HepG2 (cell line): Measurements from ENCODE around the gene CTNND1. TPM values are rescaled to one million over a fixed set of nuclear protein-coding genes. Genes with fewer than 3 reads are reported as not detected.

Source experiments
- ATAC-seq: fragments of 200-7000 bp; cut with Tn5 transposase; 3 replicates; pipeline ENCODE4 v1.9.1; 2020; ENCODE audit warnings: mild to moderate bottlenecking, moderate library complexity
- BruUV-seq: library from RNA; stranded (reverse); fragments of 400-500 nt; replicated peaks from 2 replicates; lab custom pipeline; 2021; lab: Mats Ljungman, UMichigan
- CTCF ChIA-PET: fragments of 300-600 bp; formaldehyde crosslinking; extraction: SDS; loops from one replicate; lab custom pipeline; 2021; ENCODE audit warnings: low total read pairs, inconsistent platforms, low intra/inter-chr PET ratio; lab: Yijun Ruan, JAX
- POLR2A ChIA-PET: fragments of 350-600 bp; sonication (Branson Sonifier 250); formaldehyde crosslinking; loops from one replicate; lab custom pipeline; 2020; ENCODE audit warnings: antibody characterized with exemption, inconsistent platforms; lab: Yijun Ruan, JAX
- DNase-seq: peaks from one replicate; pipeline ENCODE4 v3.0.0-alpha.2; 2015; ENCODE audit warnings: low spot score
- FAIRE-seq: peaks from 3 replicates; lab custom pipeline; 2011; peaks lifted over from hg19 to GRCh38; lab: Jason Lieb, UNC
- H2AFZ ChIP-seq: one replicate; pipeline ENCODE4 v1.6.1; 2011; ENCODE audit warnings: low read length, inconsistent platforms
- H3K27ac ChIP-seq: fragments of 300-600 bp; 3 replicates; pipeline ENCODE4 v1.8.0; 2011; ENCODE audit warnings: mixed run types, mild to moderate bottlenecking, mixed read lengths, low read length, inconsistent platforms; ENCODE audit not compliant: insufficient read depth; ENCODE audit errors: extremely low read length
- H3K27me3 ChIP-seq, 2 experiments: fragments of 200-600 bp in 1 of 2; 2 replicates in 1 of 2; 3 replicates in 1 of 2; pipeline versions ENCODE4 v1.6.0 to v1.8.0; 2011; ENCODE audit warnings: low read length in 2 of 2, mild to moderate bottlenecking in 2 of 2, moderate library complexity in 2 of 2, inconsistent platforms in 1 of 2; ENCODE audit not compliant: insufficient read depth in 2 of 2, control insufficient read depth in 1 of 2
- H3K36me3 ChIP-seq, 2 experiments: fragments of 200-600 bp in 1 of 2; replicated peaks in 1 of 2; 2 replicates in 1 of 2; 3 replicates in 1 of 2; pipeline versions ENCODE4 v1.5.1 to v1.8.0; 2011; ENCODE audit warnings: low read length in 2 of 2, inconsistent platforms in 1 of 2; ENCODE audit not compliant: insufficient read depth in 2 of 2, control insufficient read depth in 1 of 2
- H3K4me1 ChIP-seq: 2 replicates; pipeline ENCODE4 v1.5.1; 2012; ENCODE audit warnings: low read length, inconsistent platforms; ENCODE audit not compliant: insufficient read depth
- H3K4me2 ChIP-seq: 2 replicates; pipeline ENCODE4 v1.6.0; 2011; ENCODE audit warnings: low read depth, low read length, inconsistent platforms
- H3K4me3 ChIP-seq, 3 experiments: fragments of 200-600 bp in 1 of 3; sonication (generic), shearing (Covaris generic) in 1 of 3; replicated peaks in 1 of 3; 2 replicates each; pipeline ENCODE4 v1.5.1; 2011 to 2016; ENCODE audit warnings: low read length in 3 of 3, inconsistent platforms in 2 of 3, low read depth in 2 of 3, mild to moderate bottlenecking in 2 of 3, control low read depth in 1 of 3, mixed read lengths in 1 of 3; ENCODE audit not compliant: insufficient read depth in 1 of 3
- H3K79me2 ChIP-seq: one replicate; pipeline ENCODE4 v1.6.1; 2011; ENCODE audit warnings: low read length, inconsistent platforms; ENCODE audit not compliant: insufficient read depth
- H3K9ac ChIP-seq: 2 replicates; pipeline ENCODE4 v1.6.0; 2011; ENCODE audit warnings: mild to moderate bottlenecking, low read depth, low read length, inconsistent platforms; ENCODE audit not compliant: insufficient read depth
- H3K9me3 ChIP-seq: 2 replicates; pipeline ENCODE4 v1.5.1; 2012; ENCODE audit warnings: mild to moderate bottlenecking, low read length
- H4K20me1 ChIP-seq: 2 replicates; pipeline ENCODE4 v1.6.0; 2011; ENCODE audit warnings: inconsistent platforms, mild to moderate bottlenecking, low read length, moderate library complexity; ENCODE audit not compliant: insufficient read depth
- ASH2L ChIP-seq: fragments of 300-600, 200-600 bp; sonication (generic); IDR thresholded peaks from 2 replicates; pipeline ENCODE4 v1.7.0; 2017; ENCODE audit warnings: low read depth, mild to moderate bottlenecking, moderate library complexity, mixed read lengths, low read length; ENCODE audit not compliant: insufficient read length
- BRCA1 ChIP-seq: sonication (generic); formaldehyde crosslinking; IDR thresholded peaks from 2 replicates; pipeline ENCODE4 v1.4.0; 2020; ENCODE audit warnings: missing genetic modification reagents
- ELF3 ChIP-seq: IDR thresholded peaks from 2 replicates; pipeline ENCODE4 v1.6.1; 2016; ENCODE audit warnings: missing genetic modification reagents, missing compliant biosample characterization
- FOSL2 ChIP-seq: sonication (generic); formaldehyde crosslinking; IDR thresholded peaks from 2 replicates; pipeline ENCODE4 v1.4.0; 2020; ENCODE audit warnings: missing genetic modification reagents
- HBP1 ChIP-seq: IDR thresholded peaks from 2 replicates; pipeline ENCODE4 v1.6.1; 2016; ENCODE audit warnings: low read depth, control low read depth
- HNF1B ChIP-seq: sonication (generic); formaldehyde crosslinking; IDR thresholded peaks from 2 replicates; pipeline ENCODE4 v1.5.1; 2020; ENCODE audit warnings: mild to moderate bottlenecking, moderate library complexity, missing genetic modification reagents
- KLF13 ChIP-seq: sonication (generic); formaldehyde crosslinking; IDR thresholded peaks from 2 replicates; pipeline ENCODE4 v1.4.0; 2020; ENCODE audit warnings: mild to moderate bottlenecking, missing genetic modification reagents
- MAFG ChIP-seq: sonication (generic); formaldehyde crosslinking; IDR thresholded peaks from 2 replicates; pipeline ENCODE4 v1.5.1; 2020; ENCODE audit warnings: mild to moderate bottlenecking, missing genetic modification reagents
- NFKBIZ ChIP-seq: IDR thresholded peaks from 2 replicates; pipeline ENCODE4 v1.6.1; 2018; ENCODE audit warnings: missing genetic modification reagents, missing compliant biosample characterization
- PRDM4 ChIP-seq: sonication (generic); formaldehyde crosslinking; IDR thresholded peaks from 2 replicates; pipeline ENCODE4 v1.9.0; 2021; ENCODE audit warnings: missing genetic modification reagents, borderline replicate concordance
- SETDB1 ChIP-seq: sonication (generic); formaldehyde crosslinking; IDR thresholded peaks from 2 replicates; pipeline ENCODE4 v1.5.1; 2020; ENCODE audit warnings: missing genetic modification reagents, mild to moderate bottlenecking, borderline replicate concordance
- SIX4 ChIP-seq: sonication (generic); formaldehyde crosslinking; IDR thresholded peaks from 2 replicates; pipeline ENCODE4 v1.4.0; 2020; ENCODE audit warnings: missing genetic modification reagents
- SMAD3 ChIP-seq: sonication (generic); formaldehyde crosslinking; IDR thresholded peaks from 2 replicates; pipeline ENCODE4 v1.4.0; 2020; ENCODE audit warnings: missing genetic modification reagents
- TARDBP ChIP-seq: sonication (generic); formaldehyde crosslinking; IDR thresholded peaks from 2 replicates; pipeline ENCODE4 v1.8.0; 2022; ENCODE audit warnings: mild to moderate bottlenecking, missing genetic modification reagents
- ZNF121 ChIP-seq: sonication (generic); formaldehyde crosslinking; IDR thresholded peaks from 2 replicates; pipeline ENCODE4 v1.5.0; 2020; ENCODE audit warnings: mild to moderate bottlenecking, missing genetic modification reagents
- ZNF256 ChIP-seq: sonication (generic); formaldehyde crosslinking; conservative IDR thresholded peaks from 2 replicates; pipeline ENCODE4 v1.4.0; 2020; ENCODE audit warnings: missing genetic modification reagents
- ZNF644 ChIP-seq: IDR thresholded peaks from 2 replicates; pipeline ENCODE4 v1.6.1; 2016; ENCODE audit warnings: low read depth
- ZNF879 ChIP-seq: sonication (generic); formaldehyde crosslinking; IDR thresholded peaks from 2 replicates; pipeline ENCODE4 v1.8.1; 2023; ENCODE audit warnings: missing genetic modification reagents
- WGBS: methylation state at CpG from one replicate; pipeline ENCODE4 v1.1.6; 2017; ENCODE audit warnings: low lambda C conversion rate; 5-methylcytosine and 5-hydroxymethylcytosine counted together
- in situ Hi-C: cut with HindIII; loops from 2 replicates; pipeline ENCODE4 v1.10.0; 2017; ENCODE audit warnings: low pct_unique_long_range_greater_than_20kb; ENCODE audit not compliant: extremely low pct_ligation_motif_present
- intact Hi-C: fragments of 100-400 bp; cut with micrococcal nuclease; formaldehyde crosslinking; loops from one replicate; pipeline ENCODE4 v1.10.0; 2022; ENCODE audit not compliant: unreplicated experiment
- polyA plus RNA-seq, 8 experiments: library from polyadenylated mRNA; depleted of rRNA in 3 of 8; stranded (reverse) in 7 of 8; unstranded in 1 of 8; fragments of >200 nt; fragmentation: Illumina TruSeq in 4 of 8; extraction: Trizol in 4 of 8; gene quantifications; 2 replicates each; pipeline versions ENCODE4 v1.2.1 to v1.2.3, GENCODE V29; 2011 to 2016; ENCODE audit warnings: low read depth in 4 of 8, missing spikeins in 1 of 8, mixed read lengths in 1 of 8; ENCODE audit not compliant: insufficient read depth in 1 of 8
- total RNA-seq, 5 experiments: library from RNA; depleted of rRNA; stranded (reverse); fragments of >200 nt; fragmentation: Illumina TruSeq; extraction: Trizol; gene quantifications; 2 replicates each; pipeline ENCODE4 v1.2.3, GENCODE V29; 2016; ENCODE audit warnings: low read depth in 1 of 5

Gene CTNND1
- total and polyA plus RNA-seq, 2 of the 13 experiments (the other 11 are each of a cell fraction or from before 2014, with no cell fraction given), result 117 to 128 TPM

GRCh38 chr11:57773026-57773598, 11.5 kb downstream of the CTNND1 start (continued):
- TF ChIP-seq ASH2L, result no peak
- TF ChIP-seq NFKBIZ, result no peak
- TF ChIP-seq FOSL2 (CRISPR knock-in tag), result peak; percentile 44
- TF ChIP-seq PRDM4 (CRISPR knock-in tag), result no peak
- 0 out of 2 replicates have a peak, but pooled peaks have one; percentile 5 for TF ChIP-seq ZNF121
- TF ChIP-seq KLF13 (CRISPR knock-in tag), result no peak

- WGBS, result 88% methylated on average over 5 of the region's 5 CpGs
- Histone ChIP-seq H3K9ac (0 out of 2 replicates have a peak overlapping the region, but pooled peaks have one; percentile 5), H2AFZ (no peak overlapping the region), H3K36me3 (no peaks in the 10 kb centered on the region; a peak in 2 of 5 replicates), H3K79me2 (peaks cover 89% of the 10 kb centered on the region), H3K4me3 (no peak overlapping the region), H3K4me2 (peak overlapping the region; percentile 81), H3K27ac (peak overlapping the region; percentile 96), H3K9me3 (no peaks in the 10 kb centered on the region), H3K27me3 (no peaks in the 10 kb centered on the region), H3K4me1 (peaks cover 96% of the 10 kb centered on the region), H4K20me1 (peaks cover 45% of the 10 kb centered on the region)
- no TSS peak for BruUV-seq
- intact Hi-C loops, result no loop called here
- ChIA-PET CTCF (no interaction called here), POLR2A (interaction anchor here (1.5 to 11.1 kb wide), 3 partner anchors 11 to 25 kb away, joined by 3 to 215 read pairs (median 4); partner anchors contain the start of gene CTNND1)
- FAIRE-seq, result no peak
- ATAC-seq, result no peak
- in situ Hi-C loops, result no loop called here
- no peak for DNase-seq
- TF ChIP-seq ELF3, result no peak
- TF ChIP-seq HNF1B (CRISPR knock-in tag), result no peak
- no peak for TF ChIP-seq SIX4 (CRISPR knock-in tag)
- TF ChIP-seq MAFG, result no peak
- TF ChIP-seq ZNF879 (CRISPR knock-in tag), result no peak
- no peak for TF ChIP-seq TARDBP
- TF ChIP-seq ZNF256, result no peak
- TF ChIP-seq SETDB1 (CRISPR knock-in tag), result no peak
- no peak for TF ChIP-seq BRCA1
- TF ChIP-seq SMAD3 (CRISPR knock-in tag), result no peak
- TF ChIP-seq HBP1, result no peak
- no peak for TF ChIP-seq ZNF644 (CRISPR knock-in tag)
Observed at GRCh38 chr11:57775491-57775890, 13.9 kb downstream of the CTNND1 start.
